ENCODE results near the gene ZBTB24. TPM values are rescaled to one million over a fixed set of nuclear protein-coding genes. Genes with fewer than 3 reads are reported as not detected.

The ZBTB24 gene
- total and polyA plus RNA-seq, 2 of the 13 experiments (the other 11 are each of a cell fraction or from before 2014, with no cell fraction given) = 1.5 to 6.2 TPM

- TF ChIP-seq THAP8 (CRISPR knock-in tag; IDR thresholded peaks at IDR 0.05; ENCODE audit: borderline replicate concordance) (0 out of 2 replicates have a peak, but pooled peaks have one; percentile 36), HINFP (CRISPR knock-in tag; IDR thresholded peaks at IDR 0.05; ENCODE audit: low read depth) (no peak), MEIS1 (CRISPR knock-in tag; IDR thresholded peaks at IDR 0.05; ENCODE audit: borderline replicate concordance) (0 out of 2 replicates have a peak, but pooled peaks have one; percentile 13), NCOR1 (IDR thresholded peaks at IDR 0.05; ENCODE audit: borderline replicate concordance, low read length) (no peak), ZNF552 (CRISPR knock-in tag; IDR thresholded peaks at IDR 0.05; ENCODE audit: borderline replicate concordance) (no peak), ZBTB21 (CRISPR knock-in tag; IDR thresholded peaks at IDR 0.05) (no peak), MATR3 (CRISPR knock-in tag; IDR thresholded peaks at IDR 0.05) (no peak), MLLT10 (CRISPR knock-in tag; IDR thresholded peaks at IDR 0.05) (no peak), ZNF563 (CRISPR knock-in tag; IDR thresholded peaks at IDR 0.05) (no peak), ATM (IDR thresholded peaks at IDR 0.05; ENCODE audit: borderline replicate concordance) (no peak), TAF15 (IDR thresholded peaks at IDR 0.05; ENCODE audit: low read depth, low read length, poor library complexity, severe bottlenecking) (no peak), SNAPC2 (CRISPR knock-in tag; IDR thresholded peaks at IDR 0.05) (no peak), DMTF1 (CRISPR knock-in tag; IDR thresholded peaks at IDR 0.05) (no peak), ZNF232 (CRISPR knock-in tag; IDR thresholded peaks at IDR 0.05; ENCODE audit: borderline replicate concordance) (no peak), ZNF451 (CRISPR knock-in tag; IDR thresholded peaks at IDR 0.05) (0 out of 2 replicates have a peak, but pooled peaks have one; percentile 11), LBX2 (CRISPR knock-in tag; IDR thresholded peaks at IDR 0.05; ENCODE audit: borderline replicate concordance) (no peak), ATAD3A (CRISPR knock-in tag; IDR thresholded peaks at IDR 0.05) (no peak), BHLHE40 (IDR thresholded peaks at IDR 0.05; ENCODE audit: low read length) (no peak), IKZF5 (CRISPR knock-in tag; IDR thresholded peaks at IDR 0.05) (no peak), KAT7 (CRISPR knock-in tag; IDR thresholded peaks at IDR 0.05; ENCODE audit: borderline replicate concordance) (no peak; the same call in 1 of the 2 replicates), NFE2L1 (CRISPR knock-in tag; IDR thresholded peaks at IDR 0.05; ENCODE audit: borderline replicate concordance) (no peak), TRAFD1 (CRISPR knock-in tag; IDR thresholded peaks at IDR 0.05; ENCODE audit: borderline replicate concordance) (no peak), ZNF780A (CRISPR knock-in tag; IDR thresholded peaks at IDR 0.05) (no peak)
Measured at GRCh38 chr6:109456111-109456583, 26.9 kb downstream of the ZBTB24 start (continued).
